ENCODE results near the gene GALM.

GRCh38 chr2:38702413-38702812 lies 36.5 kb downstream of the GALM start:
- TF ChIP-seq, protein P1, sequence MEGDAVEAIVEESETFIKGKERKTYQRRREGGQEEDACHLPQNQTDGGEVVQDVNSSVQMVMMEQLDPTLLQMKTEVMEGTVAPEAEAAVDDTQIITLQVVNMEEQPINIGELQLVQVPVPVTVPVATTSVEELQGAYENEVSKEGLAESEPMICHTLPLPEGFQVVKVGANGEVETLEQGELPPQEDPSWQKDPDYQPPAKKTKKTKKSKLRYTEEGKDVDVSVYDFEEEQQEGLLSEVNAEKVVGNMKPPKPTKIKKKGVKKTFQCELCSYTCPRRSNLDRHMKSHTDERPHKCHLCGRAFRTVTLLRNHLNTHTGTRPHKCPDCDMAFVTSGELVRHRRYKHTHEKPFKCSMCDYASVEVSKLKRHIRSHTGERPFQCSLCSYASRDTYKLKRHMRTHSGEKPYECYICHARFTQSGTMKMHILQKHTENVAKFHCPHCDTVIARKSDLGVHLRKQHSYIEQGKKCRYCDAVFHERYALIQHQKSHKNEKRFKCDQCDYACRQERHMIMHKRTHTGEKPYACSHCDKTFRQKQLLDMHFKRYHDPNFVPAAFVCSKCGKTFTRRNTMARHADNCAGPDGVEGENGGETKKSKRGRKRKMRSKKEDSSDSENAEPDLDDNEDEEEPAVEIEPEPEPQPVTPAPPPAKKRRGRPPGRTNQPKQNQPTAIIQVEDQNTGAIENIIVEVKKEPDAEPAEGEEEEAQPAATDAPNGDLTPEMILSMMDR (IDR thresholded peaks at IDR 0.05; ENCODE audit: low read depth, low read length, missing input control), result no peak
- TF ChIP-seq ATF3 (IDR thresholded peaks at IDR 0.05) (no peak), EGR1 (IDR thresholded peaks at IDR 0.05; ENCODE audit: low read depth in 2 of 2) (no peak), JUND (IDR thresholded peaks at IDR 0.05) (no peak), RAD21 (IDR thresholded peaks at IDR 0.05) (no peak)
- TF ChIP-seq, protein P2, sequence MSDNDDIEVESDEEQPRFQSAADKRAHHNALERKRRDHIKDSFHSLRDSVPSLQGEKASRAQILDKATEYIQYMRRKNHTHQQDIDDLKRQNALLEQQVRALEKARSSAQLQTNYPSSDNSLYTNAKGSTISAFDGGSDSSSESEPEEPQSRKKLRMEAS (IDR thresholded peaks at IDR 0.05), result no peak
- TF ChIP-seq, protein P3, sequence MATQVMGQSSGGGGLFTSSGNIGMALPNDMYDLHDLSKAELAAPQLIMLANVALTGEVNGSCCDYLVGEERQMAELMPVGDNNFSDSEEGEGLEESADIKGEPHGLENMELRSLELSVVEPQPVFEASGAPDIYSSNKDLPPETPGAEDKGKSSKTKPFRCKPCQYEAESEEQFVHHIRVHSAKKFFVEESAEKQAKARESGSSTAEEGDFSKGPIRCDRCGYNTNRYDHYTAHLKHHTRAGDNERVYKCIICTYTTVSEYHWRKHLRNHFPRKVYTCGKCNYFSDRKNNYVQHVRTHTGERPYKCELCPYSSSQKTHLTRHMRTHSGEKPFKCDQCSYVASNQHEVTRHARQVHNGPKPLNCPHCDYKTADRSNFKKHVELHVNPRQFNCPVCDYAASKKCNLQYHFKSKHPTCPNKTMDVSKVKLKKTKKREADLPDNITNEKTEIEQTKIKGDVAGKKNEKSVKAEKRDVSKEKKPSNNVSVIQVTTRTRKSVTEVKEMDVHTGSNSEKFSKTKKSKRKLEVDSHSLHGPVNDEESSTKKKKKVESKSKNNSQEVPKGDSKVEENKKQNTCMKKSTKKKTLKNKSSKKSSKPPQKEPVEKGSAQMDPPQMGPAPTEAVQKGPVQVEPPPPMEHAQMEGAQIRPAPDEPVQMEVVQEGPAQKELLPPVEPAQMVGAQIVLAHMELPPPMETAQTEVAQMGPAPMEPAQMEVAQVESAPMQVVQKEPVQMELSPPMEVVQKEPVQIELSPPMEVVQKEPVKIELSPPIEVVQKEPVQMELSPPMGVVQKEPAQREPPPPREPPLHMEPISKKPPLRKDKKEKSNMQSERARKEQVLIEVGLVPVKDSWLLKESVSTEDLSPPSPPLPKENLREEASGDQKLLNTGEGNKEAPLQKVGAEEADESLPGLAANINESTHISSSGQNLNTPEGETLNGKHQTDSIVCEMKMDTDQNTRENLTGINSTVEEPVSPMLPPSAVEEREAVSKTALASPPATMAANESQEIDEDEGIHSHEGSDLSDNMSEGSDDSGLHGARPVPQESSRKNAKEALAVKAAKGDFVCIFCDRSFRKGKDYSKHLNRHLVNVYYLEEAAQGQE (IDR thresholded peaks at IDR 0.05), result no peak

Data from liver (tissue), 3 donors.